NCI-H1436 treated with DMSO at 0.1 percent for 48 hours (cell line): ENCODE data around the gene ACER3.
"Not testable (repeated sequence)": the region's sequence is repeated elsewhere in the genome, so short reads cannot be mapped to it uniquely, and the experiment has no call there.

Source experiments
- DNase-seq: peaks from one replicate; lab custom pipeline; 2025; lab: John Stamatoyannopoulos, UW

ACER3 gene

GRCh38 chr11:76919887-76920746 is 59.4 kb downstream of the ACER3 start:
- peak; percentile 55 for DNase-seq

- DNase-seq = no peak
Observed at GRCh38 chr11:76927160-76927559, 66.4 kb downstream of the ACER3 start.

- DNase-seq = no peak
Observed at GRCh38 chr11:76935042-76935441, 74.3 kb downstream of the ACER3 start.

- DNase-seq = no peak
Observed at GRCh38 chr11:76939219-76939631, 78.5 kb downstream of the ACER3 start.

GRCh38 chr11:76944225-76944624 is 83.5 kb downstream of the ACER3 start:
- no peak for DNase-seq

- DNase-seq = no peak
Observed at GRCh38 chr11:76946223-76946622, 85.5 kb downstream of the ACER3 start.

GRCh38 chr11:76947190-76947589 is 86.5 kb downstream of the ACER3 start:
- no peak for DNase-seq

- no peak for DNase-seq
Observed at GRCh38 chr11:76947800-76948199, 87.1 kb downstream of the ACER3 start.

- DNase-seq = no peak
Observed at GRCh38 chr11:76955459-76956114, 94.9 kb downstream of the ACER3 start.

GRCh38 chr11:76962583-76963416 is 102.1 kb downstream of the ACER3 start:
- no peak for DNase-seq

- not testable (repeated sequence) for DNase-seq
Observed at GRCh38 chr11:76963417-76964168, 102.9 kb downstream of the ACER3 start.

GRCh38 chr11:76972051-76972450 is 111.3 kb downstream of the ACER3 start:
- DNase-seq = no peak

GRCh38 chr11:76974179-76974891 is 113.6 kb downstream of the ACER3 start:
- DNase-seq = no peak

GRCh38 chr11:76975513-76975912 is 114.8 kb downstream of the ACER3 start:
- DNase-seq = no peak

- DNase-seq = no peak
Observed at GRCh38 chr11:76977791-76978190, 117.1 kb downstream of the ACER3 start.

- no peak for DNase-seq
Observed at GRCh38 chr11:76978239-76978638, 117.5 kb downstream of the ACER3 start.

GRCh38 chr11:76978818-76979217 is 118.1 kb downstream of the ACER3 start:
- no peak for DNase-seq

GRCh38 chr11:76980196-76980595 is 119.5 kb downstream of the ACER3 start:
- no peak for DNase-seq

GRCh38 chr11:76984743-76985142 is 124.0 kb downstream of the ACER3 start:
- no peak for DNase-seq

- no peak for DNase-seq
Observed at GRCh38 chr11:76987203-76987602, 126.5 kb downstream of the ACER3 start.

GRCh38 chr11:76990628-76991027 is 129.9 kb downstream of the ACER3 start:
- no peak for DNase-seq
